CD4-positive, alpha-beta T cell treated with Interleukin-1 beta for 1 hour (primary cell): ENCODE data around the gene EYA4.

Experiments
- DNase-seq, 2 donors: peaks; one replicate each; pipeline ENCODE4 v3.0.0-alpha.2; 2020 to 2022

Gene EYA4

DNA sequence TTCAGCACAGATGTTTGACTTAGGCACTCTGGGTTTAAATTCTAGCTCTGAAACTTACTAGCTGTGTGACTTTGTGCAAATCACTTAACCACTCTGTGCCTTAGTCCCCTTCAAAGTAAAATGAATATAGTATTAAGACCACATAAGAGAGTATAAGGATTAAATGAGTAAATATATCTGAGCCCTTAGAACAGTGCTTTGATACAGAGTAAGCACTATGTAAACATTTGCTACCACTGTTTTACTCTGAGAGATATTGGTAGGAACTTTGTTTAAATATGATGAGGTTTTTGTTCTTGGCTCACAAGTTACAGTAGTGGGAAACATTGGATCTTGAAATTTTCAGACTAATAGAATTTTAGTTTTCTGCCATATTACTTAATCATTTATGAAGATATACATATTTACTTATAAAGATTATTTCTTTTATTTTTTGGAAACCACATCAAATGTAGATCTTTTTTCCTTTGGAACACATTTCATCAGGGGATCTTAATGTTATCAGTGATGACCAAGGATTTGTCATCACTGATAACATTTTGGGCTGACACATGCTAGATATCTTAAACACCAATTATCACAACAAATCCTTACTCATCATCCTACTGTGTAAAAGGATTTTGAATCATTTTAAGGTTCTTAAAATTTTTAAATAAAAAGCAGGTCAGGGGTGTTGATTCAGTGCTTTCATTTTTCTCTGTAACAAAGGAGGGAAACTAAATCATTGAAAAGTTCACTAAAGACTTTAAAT lies 226.2 kb downstream of the EYA4 start:
- no peak for DNase-seq

DNA sequence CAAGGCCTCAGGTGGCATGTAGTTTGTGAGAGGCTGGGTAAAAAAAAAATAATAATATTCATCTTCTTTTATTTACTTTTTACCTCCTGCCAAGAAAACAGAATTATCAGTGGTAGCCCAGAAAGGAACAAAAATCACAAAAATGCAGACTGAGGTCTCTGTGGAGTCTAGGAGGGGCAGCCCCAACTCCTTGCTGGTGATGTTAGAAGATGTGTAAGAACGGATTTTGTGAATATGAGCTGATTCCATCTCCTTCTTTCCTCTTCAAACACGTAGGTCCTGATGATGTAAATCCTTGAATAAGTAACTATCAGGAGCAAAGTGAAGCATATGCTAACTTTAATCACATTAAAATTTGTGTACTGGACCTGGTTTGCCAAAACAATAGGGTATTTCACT lies 226.8 kb downstream of the EYA4 start:
- DNase-seq = no peak

DNA sequence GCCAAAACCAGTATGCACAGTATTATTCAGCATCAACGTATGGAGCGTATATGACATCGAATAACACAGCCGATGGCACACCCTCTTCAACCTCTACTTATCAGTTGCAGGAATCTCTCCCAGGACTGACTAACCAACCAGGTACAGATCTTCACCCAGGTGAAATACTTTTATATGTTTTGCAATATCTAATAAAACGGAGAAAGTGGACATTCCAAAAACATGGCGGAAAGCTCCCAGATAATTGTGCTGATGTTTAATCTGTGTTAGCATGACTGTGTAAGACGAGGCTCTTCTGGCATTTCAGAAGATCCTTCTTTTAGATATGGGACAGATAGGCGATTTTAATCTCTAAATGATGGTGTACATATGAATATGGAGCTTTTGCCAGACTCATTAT lies 227.4 kb downstream of the EYA4 start:
- DNase-seq = no peak

DNA sequence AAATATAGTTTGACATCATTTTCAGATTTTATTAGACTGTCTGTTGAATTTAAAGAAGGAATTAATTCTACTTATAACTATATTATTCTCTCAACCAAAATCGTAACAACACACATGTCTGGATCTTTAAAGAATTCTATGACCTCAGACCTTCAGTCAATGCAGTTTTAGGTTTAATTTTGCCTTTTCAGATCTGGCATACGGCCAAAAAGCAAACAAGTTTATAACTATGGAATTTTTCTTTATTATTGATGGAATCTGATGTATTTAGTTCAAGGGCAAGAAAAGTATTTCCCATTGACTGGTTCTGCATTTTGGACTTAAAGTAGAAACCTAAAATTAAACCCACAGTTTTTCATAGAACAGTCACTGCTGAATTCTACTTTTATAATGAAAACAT lies 233.4 kb downstream of the EYA4 start:
- no peak for DNase-seq

DNA sequence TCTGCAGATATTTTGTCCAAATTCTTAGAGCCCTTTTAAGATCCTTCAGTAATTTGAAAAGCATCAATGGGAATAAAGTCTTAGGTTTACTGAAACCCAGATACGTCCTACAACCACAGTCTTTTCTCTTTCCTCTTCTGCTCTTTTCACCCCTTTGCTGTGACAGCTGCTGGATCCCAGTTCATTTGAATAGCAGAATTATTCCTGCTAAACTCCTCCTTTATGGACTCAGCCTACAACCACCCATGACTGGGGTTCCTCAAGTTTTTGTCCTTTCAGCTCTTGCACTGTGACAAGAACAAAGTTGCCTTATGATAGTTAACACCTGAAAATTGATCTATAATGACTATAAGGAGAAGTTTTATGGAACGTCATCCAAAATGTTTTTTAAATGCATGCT lies 237.5 kb downstream of the EYA4 start:
- no peak for DNase-seq

DNA sequence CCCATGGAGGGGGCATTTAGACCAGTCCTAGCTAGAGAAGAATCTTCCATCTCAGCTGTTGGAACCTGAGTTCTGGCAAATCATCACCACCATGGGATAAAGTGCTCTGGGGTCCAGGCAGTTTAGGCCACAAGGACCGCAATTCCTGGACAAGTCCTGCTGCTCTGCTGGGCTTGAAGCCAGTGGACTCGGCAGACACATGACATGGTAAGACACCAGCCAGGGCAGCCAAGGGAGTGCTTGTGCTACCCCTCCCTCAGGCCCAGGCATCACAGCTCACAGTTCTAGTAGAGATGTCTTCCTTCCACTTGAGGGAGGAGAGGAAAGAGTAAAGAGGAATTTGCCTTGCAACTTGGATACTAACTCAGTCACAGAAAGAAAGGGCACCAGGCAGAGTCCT lies 246.0 kb downstream of the EYA4 start:
- DNase-seq = no peak

DNA sequence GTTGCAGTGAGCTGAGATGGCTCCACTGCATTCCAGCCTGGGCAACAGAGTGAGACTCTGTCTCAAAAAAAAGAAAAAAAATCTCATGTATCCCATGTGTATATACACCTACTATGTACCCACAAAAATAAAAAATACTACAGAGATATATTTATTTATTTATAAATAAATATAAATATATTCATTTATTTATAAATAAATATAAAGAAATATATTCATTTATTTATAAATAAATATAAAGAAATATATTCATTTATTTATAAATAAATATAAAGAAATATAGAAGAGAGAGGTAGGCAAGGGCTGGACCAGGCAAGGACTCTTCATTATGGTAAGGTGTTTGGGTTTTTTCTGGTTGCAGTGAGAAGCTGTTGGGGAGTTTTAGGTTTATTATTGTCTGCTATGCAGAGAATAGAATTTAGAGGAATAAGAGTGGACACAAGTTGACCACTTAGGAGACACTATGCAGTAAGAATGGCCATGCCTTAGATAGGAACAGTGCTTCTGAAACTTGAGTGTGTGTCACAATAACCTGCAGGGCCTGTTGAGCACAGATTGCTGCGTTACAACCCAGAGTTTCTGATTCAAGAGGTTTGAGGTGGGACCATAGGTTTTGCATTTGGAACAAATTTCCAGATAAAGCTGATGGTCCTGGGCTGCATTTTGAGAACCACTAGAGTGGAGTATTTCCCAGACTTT lies 254.2 kb downstream of the EYA4 start:
- DNase-seq = no peak

DNA sequence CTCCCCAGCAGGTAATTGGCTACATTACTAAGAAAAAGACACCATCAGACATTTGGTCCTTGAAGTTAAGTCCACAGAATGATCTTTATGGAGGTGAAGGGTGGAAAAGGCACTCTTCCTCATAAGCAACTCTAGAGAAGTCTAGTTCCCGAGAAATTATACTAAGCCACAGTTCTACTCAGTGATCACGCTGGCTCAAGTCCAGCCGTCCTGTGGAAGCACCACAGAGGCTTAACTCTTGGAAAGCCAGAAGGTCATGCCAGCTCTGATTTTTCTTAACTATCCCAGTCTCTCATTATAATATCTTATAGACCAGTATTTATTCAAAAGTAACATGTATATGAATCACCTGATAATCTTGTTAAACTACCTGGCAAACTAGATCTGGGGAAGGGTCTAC lies 258.5 kb downstream of the EYA4 start:
- DNase-seq = no peak

DNA sequence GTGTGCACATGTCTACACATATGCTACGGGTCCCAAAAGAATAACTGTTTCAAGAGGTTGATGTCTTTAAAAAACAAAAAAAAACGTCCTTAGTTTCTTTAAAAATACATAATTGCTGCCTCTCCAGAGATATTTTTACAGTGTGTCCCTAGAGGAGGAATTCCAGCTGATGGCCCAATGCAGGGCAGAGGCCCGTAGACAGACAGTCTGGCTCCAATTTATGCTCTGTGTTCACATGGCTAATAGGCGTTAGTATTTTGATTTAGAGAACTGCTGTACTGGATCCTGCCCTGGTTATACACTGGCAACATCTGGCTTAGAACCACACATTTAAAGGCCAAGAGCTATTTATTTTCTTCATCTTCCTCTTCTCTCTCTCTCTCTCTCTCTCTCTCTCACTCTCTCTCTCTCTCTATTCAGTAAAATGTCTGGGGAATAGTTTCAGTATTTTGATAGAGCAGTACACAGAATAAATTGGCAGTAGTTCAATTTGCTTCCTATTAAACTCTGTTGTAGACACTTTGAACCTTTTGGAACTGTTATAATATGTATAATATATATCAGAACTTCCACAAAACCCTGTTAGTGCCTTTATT lies 260.6 kb downstream of the EYA4 start:
- no peak for DNase-seq

DNA sequence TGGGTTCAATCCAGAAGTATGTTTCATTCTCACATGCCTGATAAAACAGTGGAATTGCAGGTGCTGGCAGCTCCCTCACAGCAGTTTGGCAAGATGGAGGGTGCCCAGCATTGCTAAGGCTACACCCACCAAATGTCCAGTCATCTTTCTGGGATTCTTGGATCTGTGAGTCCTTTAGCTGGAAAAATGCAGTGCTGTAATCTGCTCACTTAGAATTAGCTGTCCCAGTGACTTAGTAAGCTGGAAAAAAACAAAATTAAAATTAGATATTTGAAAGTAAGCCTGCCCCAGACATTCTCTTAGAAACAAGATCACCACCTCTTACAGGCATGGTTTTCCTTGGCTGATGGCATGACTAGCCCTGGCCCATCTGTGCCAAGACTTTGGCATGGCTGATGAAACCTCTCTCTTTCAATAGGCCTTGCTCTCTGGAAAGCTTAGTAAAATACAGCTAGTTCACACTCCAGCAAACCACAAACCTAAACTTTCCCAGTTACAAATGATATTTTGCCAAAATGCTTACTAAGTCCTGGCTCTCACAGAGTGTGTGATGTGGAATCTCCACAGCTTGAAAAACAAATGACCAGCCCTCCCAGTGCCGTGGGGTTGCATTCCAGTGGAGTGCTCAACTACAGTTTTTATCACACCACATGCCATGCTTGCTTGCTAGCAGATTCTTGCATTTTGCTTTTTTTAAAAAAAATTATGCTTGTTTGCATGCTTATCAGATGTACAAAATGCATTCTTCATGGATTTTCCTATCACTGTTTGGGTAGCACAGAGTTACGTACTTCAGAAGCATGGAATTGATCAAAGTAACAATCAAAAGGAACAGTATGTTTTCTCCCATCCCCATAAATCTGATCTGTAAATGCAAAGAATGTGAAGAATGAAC lies 261.5 kb downstream of the EYA4 start:
- no peak for DNase-seq

DNA sequence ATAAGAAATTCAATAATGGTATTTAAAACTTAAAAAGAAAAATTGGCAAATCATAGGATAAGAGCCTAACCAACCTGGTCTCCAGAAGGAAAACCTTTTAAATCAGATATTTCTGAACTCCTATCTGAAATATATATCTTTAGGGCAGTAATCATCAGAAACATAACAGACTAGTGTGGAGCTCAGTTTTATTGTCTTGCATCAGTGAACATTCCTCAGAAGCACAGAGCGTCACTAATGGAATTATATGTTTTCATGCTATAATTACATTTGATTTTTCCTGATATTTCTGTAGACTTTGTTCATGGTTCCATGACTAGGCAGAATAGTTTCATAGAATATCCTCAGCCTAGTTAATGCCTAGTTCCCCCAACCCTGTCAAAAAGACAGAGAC lies 262.2 kb downstream of the EYA4 start:
- no peak for DNase-seq

DNA sequence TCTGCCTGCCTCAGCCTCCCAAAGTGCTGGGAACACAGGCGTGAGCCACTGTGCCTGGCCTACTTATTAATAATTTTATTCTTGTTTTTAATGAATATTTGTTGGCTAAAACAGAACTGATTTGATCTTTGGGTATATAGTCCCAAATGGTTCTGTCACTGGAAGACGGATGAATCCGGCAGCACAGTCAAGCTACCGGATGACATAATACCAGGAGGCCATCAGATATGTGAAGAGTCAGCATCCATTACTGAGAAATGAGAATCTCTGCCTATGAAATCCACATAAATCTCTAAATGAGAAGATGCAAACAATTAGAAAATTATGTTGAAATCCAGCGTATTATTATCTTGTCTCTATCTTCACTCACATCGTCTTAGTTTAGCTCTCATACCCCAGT lies 263.0 kb downstream of the EYA4 start:
- no peak for DNase-seq

DNA sequence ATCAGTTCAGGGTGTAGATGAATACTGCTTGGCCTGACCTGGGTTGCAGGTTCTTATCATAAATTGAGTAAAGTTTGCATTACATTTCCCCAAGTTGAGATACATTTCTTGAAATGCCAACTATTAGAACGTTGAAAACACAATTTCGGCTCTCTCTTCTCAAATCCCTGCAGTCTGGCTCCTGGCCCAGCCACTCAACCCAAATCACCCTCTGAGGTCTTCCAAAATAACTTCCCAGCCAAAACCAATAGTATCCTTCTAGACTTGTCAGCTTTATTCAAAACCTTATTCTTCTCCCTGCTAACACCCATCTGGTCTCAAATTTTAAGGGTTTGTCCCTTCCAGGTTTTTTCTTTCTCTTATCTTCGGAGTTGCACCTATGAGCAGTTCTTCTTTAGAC lies 263.6 kb downstream of the EYA4 start:
- DNase-seq = no peak

DNA sequence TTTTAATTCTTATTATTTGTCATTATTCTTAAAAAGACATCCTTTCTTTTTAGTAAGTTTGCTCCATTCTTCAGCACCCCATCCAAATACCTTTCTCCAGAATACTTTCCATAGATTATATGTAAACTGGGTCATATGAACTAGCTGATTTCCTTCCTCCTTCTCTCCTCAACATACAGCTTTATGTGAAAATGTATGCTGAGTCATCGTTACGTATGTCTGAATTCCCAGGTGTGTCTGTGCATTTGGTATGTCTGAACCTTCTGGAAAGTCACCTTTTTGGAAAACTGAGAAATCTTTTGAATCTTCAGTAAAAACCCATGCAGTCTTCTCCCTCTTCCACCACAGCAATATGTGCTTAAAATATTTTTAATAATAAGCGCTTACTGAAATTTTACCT lies 264.5 kb downstream of the EYA4 start:
- no peak for DNase-seq

DNA sequence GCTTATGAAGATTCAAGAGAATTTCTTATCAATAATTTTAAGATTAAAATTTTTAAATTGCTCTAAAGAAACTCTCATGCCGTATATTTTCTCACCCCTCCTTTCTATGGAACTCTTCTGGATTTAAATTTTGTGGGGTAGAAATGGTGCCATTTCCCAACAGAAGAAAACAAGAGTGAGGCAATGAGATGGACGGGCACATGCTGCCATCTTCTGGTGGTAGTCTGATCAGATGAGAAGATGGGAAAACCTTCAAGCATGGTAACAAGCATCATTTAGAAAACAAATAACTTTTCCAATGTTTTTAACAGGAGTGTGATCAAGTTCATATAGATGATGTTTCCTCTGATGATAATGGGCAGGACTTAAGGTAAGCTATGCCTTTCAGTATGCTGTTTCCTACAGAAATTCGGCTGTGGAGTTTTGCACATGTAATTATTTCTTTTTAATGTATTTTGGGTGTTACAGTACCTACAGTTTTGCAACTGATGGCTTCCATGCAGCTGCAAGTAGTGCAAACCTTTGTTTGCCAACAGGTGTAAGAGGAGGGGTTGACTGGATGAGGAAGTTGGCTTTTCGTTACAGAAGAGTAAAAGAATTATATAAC lies 271.4 kb downstream of the EYA4 start:
- DNase-seq = no peak

DNA sequence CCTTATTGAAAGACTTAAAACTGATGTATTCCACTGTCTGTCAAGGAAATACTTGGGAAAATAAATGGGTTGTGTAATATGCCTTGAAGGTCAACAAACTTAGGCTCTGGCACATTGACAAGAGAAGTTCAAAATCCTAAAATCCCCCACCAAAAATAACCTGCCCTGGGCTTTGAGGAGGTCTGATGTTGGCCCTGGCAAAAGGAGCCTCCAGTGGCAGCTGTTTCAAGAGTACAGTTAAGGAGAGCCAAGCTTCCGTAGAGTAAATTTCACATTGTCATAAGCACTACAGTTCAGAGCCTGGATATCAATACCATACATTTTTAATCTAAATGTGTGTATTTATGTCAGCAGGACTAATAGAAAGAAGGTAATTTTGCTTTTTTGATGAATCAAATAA lies 282.7 kb downstream of the EYA4 start:
- no peak for DNase-seq

DNA sequence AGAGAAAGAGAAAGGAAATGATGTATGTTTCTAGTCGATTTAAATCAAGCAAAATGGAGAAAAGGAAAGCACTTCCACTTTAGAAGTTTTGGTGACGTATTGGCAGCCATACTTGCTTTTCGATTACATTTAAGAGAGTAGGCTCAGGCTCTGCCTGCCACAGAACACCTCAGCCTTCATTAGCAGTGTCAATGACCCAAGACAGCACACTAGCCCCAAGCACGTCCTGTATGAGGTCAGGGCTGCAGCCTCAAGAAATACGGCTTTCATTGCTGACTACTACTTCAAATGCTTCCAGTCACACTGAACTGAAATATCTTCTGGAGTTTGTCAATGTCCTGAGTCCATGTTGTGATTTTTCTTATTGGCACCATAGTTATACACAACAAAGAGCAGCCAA lies 285.3 kb downstream of the EYA4 start:
- no peak for DNase-seq

DNA sequence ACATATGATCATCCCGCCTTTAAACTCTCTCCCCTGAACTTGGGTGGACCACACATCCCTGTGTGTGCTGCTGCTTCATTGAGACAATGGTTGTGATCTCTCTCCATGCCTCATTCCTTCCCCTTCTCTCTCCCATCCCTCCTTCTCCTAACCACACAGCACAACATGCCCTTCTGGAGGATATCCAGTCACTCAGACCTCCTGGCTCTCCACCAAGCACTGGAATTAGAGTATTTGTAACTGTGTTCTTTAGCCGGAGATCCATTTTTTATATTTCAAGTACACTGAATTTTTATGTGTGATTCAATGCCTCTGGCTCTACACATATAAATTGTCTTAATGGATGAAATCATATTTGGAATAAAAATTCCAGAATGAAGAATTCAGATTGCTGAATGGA lies 287.4 kb downstream of the EYA4 start:
- no peak for DNase-seq

DNA sequence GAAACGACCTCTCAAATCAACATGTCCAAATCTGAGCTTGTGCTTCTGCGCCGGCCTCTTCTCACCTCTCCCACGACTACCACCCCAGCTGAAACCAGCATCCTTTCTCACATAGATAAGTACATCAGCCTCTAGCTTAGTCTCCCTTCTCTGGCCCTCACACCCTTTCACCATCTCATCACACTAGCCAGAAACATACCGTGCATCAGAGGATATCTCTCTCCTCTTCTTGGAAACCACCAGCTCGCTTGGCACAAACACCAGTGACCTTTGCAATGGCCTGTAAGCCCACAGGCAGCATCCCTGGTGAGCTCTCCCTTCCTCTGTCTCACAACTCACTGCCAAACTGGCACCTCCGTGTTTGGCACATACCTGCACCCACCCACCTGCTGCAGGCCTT lies 291.8 kb downstream of the EYA4 start:
- DNase-seq = no peak

DNA sequence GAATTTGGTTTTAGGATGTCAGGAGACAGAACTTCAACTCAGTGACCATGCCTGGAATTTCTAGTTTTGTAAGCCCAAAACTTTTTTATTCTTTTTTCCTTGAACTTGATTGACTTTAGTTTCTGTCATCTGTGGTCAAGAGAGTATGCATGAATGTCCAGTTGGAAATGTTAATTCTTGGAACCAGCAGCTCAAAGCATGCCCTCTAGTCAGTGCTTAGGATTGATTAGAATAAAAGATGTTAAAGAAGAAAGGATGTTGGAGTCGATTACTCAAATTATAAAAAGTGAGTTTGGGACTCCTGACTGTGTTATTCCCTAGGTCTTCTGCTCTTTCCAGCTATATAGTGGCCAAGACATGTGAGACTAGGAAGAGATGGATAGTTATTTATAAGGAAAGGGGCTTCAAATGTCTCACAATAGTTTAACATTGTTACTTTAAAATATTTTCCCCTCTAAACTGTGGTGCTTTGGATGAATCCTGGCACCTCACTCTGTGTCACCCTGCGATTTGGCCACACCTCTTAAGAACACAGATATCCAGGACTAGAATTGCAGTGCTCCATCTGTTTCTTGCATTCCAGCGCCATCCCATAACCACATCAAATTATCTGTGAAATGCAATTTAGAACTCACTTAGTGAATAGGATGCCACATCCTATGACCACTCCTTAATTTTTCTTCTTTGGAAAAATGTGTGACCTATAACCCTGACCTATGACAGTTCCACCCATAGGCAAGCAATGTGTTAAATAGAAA lies 298.5 kb downstream of the EYA4 start:
- DNase-seq = no peak

DNA sequence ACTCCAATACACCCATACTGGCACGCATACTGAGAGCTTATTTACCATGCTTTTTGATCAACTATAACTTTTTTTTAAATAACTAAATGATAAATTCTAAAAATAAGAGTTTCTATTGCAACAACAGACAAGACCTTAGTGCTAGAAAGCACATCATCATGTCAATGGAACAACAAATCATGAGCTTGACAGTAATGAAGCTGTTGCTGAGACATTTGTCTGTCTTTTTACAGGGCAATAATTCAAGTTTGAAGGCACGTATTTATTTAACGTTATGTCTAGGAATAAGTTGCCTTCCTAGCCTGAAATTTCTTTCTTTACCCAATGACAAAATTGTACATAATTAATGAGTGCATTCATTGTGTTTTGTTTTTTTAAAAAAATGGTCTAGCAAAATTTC lies 299.2 kb downstream of the EYA4 start:
- DNase-seq = no peak

DNA sequence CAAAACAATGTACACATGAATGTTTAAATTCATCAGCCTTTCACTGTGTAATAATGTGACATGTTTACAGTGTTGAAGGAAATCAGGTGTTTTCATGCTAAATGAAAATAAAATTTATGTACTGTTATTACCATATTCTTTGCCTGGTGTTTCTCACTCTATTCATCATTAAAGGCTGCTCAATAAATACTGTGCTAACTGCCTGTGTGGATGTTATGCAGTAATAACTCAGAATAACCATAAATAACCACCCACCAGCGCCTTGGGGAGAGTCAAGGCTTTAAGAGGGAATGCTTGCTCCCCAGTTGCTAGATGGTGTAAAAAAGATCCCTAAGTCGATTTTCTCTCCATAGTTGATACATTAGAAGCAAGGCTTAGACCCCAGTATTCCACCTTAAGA lies 299.9 kb downstream of the EYA4 start:
- DNase-seq = no peak
